Measurements from ENCODE around the gene AP1S3.
"Not testable (repeated sequence)": the region's sequence is repeated elsewhere in the genome, so short reads cannot be mapped to it uniquely, and the experiment has no call there.

AP1S3 gene

GRCh38 chr2:223800908-223801307 lies 36.5 kb downstream of the AP1S3 start:
- H3K4me1 Mint-ChIP-seq (ENCODE audit: low read depth) = peaks cover 9% of the 10 kb centered on the region
- no peak overlapping the region for H3K4me3 Mint-ChIP-seq
- no peak overlapping the region for H3K27ac Mint-ChIP-seq
- DNase-seq = no peak
- H3K9me3 Mint-ChIP-seq = no peaks in the 10 kb centered on the region
- no peaks in the 10 kb centered on the region for H3K27me3 Mint-ChIP-seq
- H3K36me3 Mint-ChIP-seq (ENCODE audit: low read depth) = no peaks in the 10 kb centered on the region

- Mint-ChIP-seq H3K4me3 (no peak overlapping the region), H3K27ac (no peak overlapping the region), H3K9me3 (no peaks in the 10 kb centered on the region), H3K4me1 (ENCODE audit: low read depth) (peaks cover 7% of the 10 kb centered on the region), H3K36me3 (ENCODE audit: low read depth) (no peaks in the 10 kb centered on the region), H3K27me3 (no peaks in the 10 kb centered on the region)
- DNase-seq = no peak
Measured at GRCh38 chr2:223797811-223798721, 39.3 kb downstream of the AP1S3 start.

GRCh38 chr2:223797037-223797436 lies 40.3 kb downstream of the AP1S3 start:
- Mint-ChIP-seq H3K36me3 (ENCODE audit: low read depth) (no peaks in the 10 kb centered on the region), H3K4me3 (no peak overlapping the region), H3K4me1 (ENCODE audit: low read depth) (peaks cover 7% of the 10 kb centered on the region), H3K27me3 (no peaks in the 10 kb centered on the region), H3K27ac (no peak overlapping the region), H3K9me3 (peaks cover 3% of the 10 kb centered on the region)
- DNase-seq = no peak

- DNase-seq = no peak
- H3K9me3 Mint-ChIP-seq = peaks cover 3% of the 10 kb centered on the region
- no peaks in the 10 kb centered on the region for H3K36me3 Mint-ChIP-seq (ENCODE audit: low read depth)
- H3K4me3 Mint-ChIP-seq = no peak overlapping the region
- no peaks in the 10 kb centered on the region for H3K4me1 Mint-ChIP-seq (ENCODE audit: low read depth)
- H3K27ac Mint-ChIP-seq = no peak overlapping the region
- no peaks in the 10 kb centered on the region for H3K27me3 Mint-ChIP-seq
Measured at GRCh38 chr2:223789423-223789822, 48.0 kb downstream of the AP1S3 start.

- no peaks in the 10 kb centered on the region for H3K27me3 Mint-ChIP-seq
- no peak overlapping the region for H3K4me3 Mint-ChIP-seq
- H3K36me3 Mint-ChIP-seq (ENCODE audit: low read depth) = no peaks in the 10 kb centered on the region
- H3K4me1 Mint-ChIP-seq (ENCODE audit: low read depth) = no peaks in the 10 kb centered on the region
- no peak for DNase-seq
- no peak overlapping the region for H3K27ac Mint-ChIP-seq
- H3K9me3 Mint-ChIP-seq = peaks cover 3% of the 10 kb centered on the region
Measured at GRCh38 chr2:223788826-223789225, 48.6 kb downstream of the AP1S3 start.

GRCh38 chr2:223788106-223788505 lies 49.3 kb downstream of the AP1S3 start:
- H3K36me3 Mint-ChIP-seq (ENCODE audit: low read depth); DNase-seq; H3K27me3 Mint-ChIP-seq; H3K4me1 Mint-ChIP-seq (ENCODE audit: low read depth); H3K4me3 Mint-ChIP-seq; H3K27ac Mint-ChIP-seq; H3K9me3 Mint-ChIP-seq: not testable (repeated sequence)

GRCh38 chr2:223787358-223787757 lies 50.0 kb downstream of the AP1S3 start:
- Mint-ChIP-seq H3K4me1 (ENCODE audit: low read depth) (no peaks in the 10 kb centered on the region), H3K27me3 (no peaks in the 10 kb centered on the region), H3K4me3 (no peak overlapping the region), H3K27ac (no peak overlapping the region), H3K36me3 (ENCODE audit: low read depth) (no peaks in the 10 kb centered on the region), H3K9me3 (no peaks in the 10 kb centered on the region)
- no peak for DNase-seq

- no peaks in the 10 kb centered on the region for H3K9me3 Mint-ChIP-seq
- no peak overlapping the region for H3K27ac Mint-ChIP-seq
- H3K4me1 Mint-ChIP-seq (ENCODE audit: low read depth) = no peaks in the 10 kb centered on the region
- no peak overlapping the region for H3K4me3 Mint-ChIP-seq
- H3K36me3 Mint-ChIP-seq (ENCODE audit: low read depth) = no peaks in the 10 kb centered on the region
- no peaks in the 10 kb centered on the region for H3K27me3 Mint-ChIP-seq
- no peak for DNase-seq
Measured at GRCh38 chr2:223786943-223787342, 50.4 kb downstream of the AP1S3 start.

GRCh38 chr2:223786236-223786635 lies 51.1 kb downstream of the AP1S3 start:
- Mint-ChIP-seq H3K36me3 (ENCODE audit: low read depth) (no peaks in the 10 kb centered on the region), H3K4me1 (ENCODE audit: low read depth) (no peaks in the 10 kb centered on the region), H3K4me3 (no peak overlapping the region), H3K27me3 (no peaks in the 10 kb centered on the region), H3K9me3 (no peaks in the 10 kb centered on the region), H3K27ac (no peak overlapping the region)
- DNase-seq = no peak

- no peak overlapping the region for H3K4me3 Mint-ChIP-seq
- H3K27ac Mint-ChIP-seq = no peak overlapping the region
- H3K27me3 Mint-ChIP-seq = no peaks in the 10 kb centered on the region
- no peak for DNase-seq
- H3K36me3 Mint-ChIP-seq (ENCODE audit: low read depth) = no peaks in the 10 kb centered on the region
- no peaks in the 10 kb centered on the region for H3K9me3 Mint-ChIP-seq
- peaks cover 1% of the 10 kb centered on the region for H3K4me1 Mint-ChIP-seq (ENCODE audit: low read depth)
Measured at GRCh38 chr2:223784221-223784772, 53.1 kb downstream of the AP1S3 start.

- no peak for DNase-seq
- H3K4me3 Mint-ChIP-seq = no peak overlapping the region
- no peaks in the 10 kb centered on the region for H3K9me3 Mint-ChIP-seq
- H3K27me3 Mint-ChIP-seq = no peaks in the 10 kb centered on the region
- H3K36me3 Mint-ChIP-seq (ENCODE audit: low read depth) = peaks cover under 1% of the 10 kb centered on the region
- H3K27ac Mint-ChIP-seq = no peak overlapping the region
- peaks cover 1% of the 10 kb centered on the region for H3K4me1 Mint-ChIP-seq (ENCODE audit: low read depth)
Measured at GRCh38 chr2:223782629-223783028, 54.8 kb downstream of the AP1S3 start.

- DNase-seq = no peak
- Mint-ChIP-seq H3K27me3 (no peaks in the 10 kb centered on the region), H3K27ac (no peak overlapping the region), H3K4me1 (ENCODE audit: low read depth) (peaks cover 1% of the 10 kb centered on the region), H3K9me3 (no peaks in the 10 kb centered on the region), H3K4me3 (no peak overlapping the region), H3K36me3 (ENCODE audit: low read depth) (peaks cover 8% of the 10 kb centered on the region)
Measured at GRCh38 chr2:223781560-223781959, 55.8 kb downstream of the AP1S3 start.

- H3K27me3 Mint-ChIP-seq = no peaks in the 10 kb centered on the region
- peaks cover 1% of the 10 kb centered on the region for H3K4me1 Mint-ChIP-seq (ENCODE audit: low read depth)
- no peak overlapping the region for H3K4me3 Mint-ChIP-seq
- H3K27ac Mint-ChIP-seq = no peak overlapping the region
- H3K36me3 Mint-ChIP-seq (ENCODE audit: low read depth) = peaks cover 20% of the 10 kb centered on the region
- DNase-seq = peak; percentile 48
- H3K9me3 Mint-ChIP-seq = no peaks in the 10 kb centered on the region
Measured at GRCh38 chr2:223779877-223780276, 57.5 kb downstream of the AP1S3 start.

GRCh38 chr2:223774193-223774592 lies 63.2 kb downstream of the AP1S3 start:
- Mint-ChIP-seq H3K36me3 (ENCODE audit: low read depth) (peaks cover 35% of the 10 kb centered on the region), H3K9me3 (no peaks in the 10 kb centered on the region), H3K4me1 (ENCODE audit: low read depth) (no peaks in the 10 kb centered on the region), H3K4me3 (no peak overlapping the region), H3K27me3 (no peaks in the 10 kb centered on the region), H3K27ac (no peak overlapping the region)
- no peak for DNase-seq

GRCh38 chr2:223772363-223772762 lies 65.0 kb downstream of the AP1S3 start:
- H3K9me3 Mint-ChIP-seq = no peaks in the 10 kb centered on the region
- H3K36me3 Mint-ChIP-seq (ENCODE audit: low read depth) = peaks cover 34% of the 10 kb centered on the region
- H3K4me1 Mint-ChIP-seq (ENCODE audit: low read depth) = peaks cover 5% of the 10 kb centered on the region
- no peak for DNase-seq
- no peak overlapping the region for H3K4me3 Mint-ChIP-seq
- H3K27me3 Mint-ChIP-seq = no peaks in the 10 kb centered on the region
- no peak overlapping the region for H3K27ac Mint-ChIP-seq
